HG03460 (cell line): ENCODE measurements around the gene CASP10.
"Not testable (repeated sequence)": the region's sequence is repeated elsewhere in the genome, so short reads cannot be mapped to it uniquely, and the experiment has no call there.

Experiments used
- ATAC-seq: cut with Tn5 transposase; IDR thresholded peaks from one replicate; pipeline ENCODE4 v1.9.1; 2021; ENCODE audit not compliant: unreplicated experiment

Gene CASP10

DNA sequence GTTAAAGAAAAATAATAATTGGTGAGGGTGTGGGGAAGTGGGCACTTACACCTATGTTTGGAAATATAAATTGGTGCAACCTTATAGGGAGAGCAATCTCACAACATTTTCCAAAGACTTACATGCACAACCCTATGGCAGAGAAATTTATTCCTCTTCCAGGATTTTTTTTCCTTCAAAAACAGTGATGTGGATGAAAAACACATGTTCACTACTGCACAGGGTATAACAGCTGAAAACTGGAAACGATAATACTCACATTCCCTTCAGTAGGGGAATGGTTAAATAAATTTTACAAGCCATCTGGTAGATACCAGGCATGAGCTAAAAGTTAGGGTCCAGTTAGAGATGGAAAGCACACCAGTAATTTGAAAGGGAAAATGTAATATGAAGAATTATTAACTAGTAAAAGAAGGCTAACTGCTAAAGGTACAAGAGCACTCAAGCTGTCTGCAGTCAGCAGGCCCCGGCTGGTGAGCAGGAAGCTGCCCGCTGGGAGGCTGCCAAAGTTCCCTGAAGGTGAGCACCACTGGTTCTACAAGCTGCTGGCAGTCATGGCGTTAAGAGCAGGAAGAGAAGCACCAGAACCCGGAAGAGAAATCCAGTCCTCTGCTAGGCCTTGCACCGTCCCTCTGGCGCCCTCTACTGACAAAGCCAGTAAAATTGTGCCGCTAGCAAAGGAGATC lies 49.0 kb downstream of the CASP10 start:
- ATAC-seq = peak; percentile 41

GRCh38 chr2:201232467-201232815 lies 49.5 kb downstream of the CASP10 start:
- no peak for ATAC-seq

DNA sequence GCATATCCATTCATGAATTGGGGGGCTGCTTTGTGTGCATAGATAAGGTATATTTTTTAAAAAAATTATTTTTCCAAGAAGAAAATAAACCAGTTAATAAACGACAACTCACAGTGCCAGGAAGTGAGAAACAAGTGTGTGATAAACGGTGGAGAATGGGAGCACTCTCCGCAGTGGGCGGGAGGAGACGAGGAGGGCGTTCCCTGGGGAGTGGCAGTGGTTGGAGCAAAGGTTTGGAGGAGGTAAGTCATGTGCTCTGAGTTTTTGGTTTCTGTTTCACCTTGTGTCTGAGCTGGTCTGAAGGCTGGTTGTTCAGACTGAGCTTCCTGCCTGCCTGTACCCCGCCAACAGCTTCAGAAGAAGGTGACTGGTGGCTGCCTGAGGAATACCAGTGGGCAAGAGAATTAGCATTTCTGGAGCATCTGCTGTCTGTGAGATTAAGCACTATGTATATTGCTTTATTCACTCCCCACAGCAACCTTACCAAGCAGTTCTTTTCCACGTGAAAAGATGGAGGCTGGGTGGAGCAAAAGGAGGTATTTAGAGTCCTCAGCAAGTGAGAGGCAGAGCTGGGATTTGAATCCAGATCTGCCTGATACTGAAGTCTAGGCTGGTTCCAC lies 50.4 kb downstream of the CASP10 start:
- ATAC-seq = peak; percentile 92

DNA sequence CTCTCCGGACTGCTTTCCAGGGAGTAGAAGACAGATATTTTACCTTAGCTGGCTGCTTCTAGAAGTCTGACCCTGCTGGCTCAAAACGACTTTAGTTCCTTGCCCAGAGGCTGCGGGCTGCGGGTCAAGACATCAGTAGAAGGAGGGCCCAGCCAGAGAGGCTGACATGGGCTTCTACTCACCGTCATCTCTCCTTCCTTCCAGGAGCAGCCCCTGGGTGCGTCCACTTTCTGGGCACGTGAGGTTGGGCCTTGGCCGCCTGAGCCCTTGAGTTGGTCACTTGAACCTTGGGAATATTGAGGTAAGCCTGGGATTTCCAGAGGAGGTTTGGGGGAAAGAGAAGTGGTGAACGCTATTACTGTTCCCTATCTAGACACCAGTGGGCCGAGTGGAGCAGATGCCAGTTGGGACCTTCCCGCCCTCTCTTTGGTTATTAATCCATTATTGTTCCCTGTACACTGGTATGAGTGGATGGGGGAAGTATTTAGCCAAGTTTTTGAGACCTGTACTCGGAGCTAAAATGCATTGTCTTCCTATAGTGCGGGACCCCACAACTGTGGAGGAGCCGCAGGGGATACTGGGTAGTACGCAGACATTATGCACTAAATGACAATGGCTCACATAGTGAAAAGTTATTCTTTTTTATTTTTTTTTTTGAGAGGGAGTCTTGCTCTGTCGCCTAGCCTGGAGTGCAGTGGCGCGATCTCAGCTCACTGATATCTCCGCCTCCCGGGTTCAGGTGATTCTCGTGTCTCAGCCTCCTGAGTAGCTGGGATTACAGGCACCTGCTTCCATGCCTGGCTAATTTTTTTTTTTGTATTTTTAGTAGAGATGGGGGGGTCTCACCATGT lies 51.1 kb downstream of the CASP10 start:
- peak; percentile 19 for ATAC-seq

GRCh38 chr2:201234663-201235135 lies 51.8 kb downstream of the CASP10 start:
- no peak for ATAC-seq

DNA sequence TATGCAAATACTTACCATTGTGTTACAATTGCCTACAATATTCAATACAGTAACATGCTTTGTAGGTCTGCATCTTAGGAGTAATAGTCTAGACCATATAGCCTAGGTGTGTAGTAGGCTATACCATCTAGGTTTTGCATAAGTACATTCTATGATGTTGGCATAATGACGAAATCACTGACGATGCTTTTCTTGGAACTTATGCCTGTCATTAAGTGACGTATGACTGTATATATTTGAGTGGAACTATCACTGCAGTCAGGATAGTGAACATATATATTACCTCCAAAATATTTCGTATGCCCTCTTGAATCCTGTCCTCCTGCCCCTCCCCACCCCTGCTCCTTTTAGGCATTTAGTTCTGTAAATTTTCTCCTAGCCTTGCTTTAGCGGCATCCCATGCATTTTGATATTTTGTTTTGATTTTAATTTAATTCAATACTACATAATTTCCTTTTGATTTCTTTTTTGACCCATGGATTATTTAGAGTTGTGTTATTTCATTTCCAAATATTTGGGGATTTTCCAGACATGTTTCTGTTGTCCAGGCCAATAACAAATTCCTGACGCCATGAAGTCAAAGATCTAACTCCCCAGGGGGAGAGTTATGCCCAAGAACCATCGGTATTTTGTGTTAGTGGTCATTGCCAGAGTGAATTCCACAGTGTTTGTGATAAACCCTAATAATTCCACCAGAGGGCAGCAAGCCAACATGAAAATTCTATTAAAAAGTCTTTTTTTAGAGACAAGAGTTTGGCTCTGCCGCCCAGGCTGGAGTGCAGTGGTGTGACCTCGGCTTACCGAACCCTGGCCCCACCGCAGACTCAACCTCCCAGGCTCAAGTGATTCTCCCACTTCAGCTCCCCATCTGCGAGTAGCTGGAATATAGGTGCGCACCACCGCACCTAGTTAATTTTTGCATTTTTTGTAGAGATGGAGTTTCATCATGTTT lies 53.2 kb downstream of the CASP10 start:
- no peak for ATAC-seq

DNA sequence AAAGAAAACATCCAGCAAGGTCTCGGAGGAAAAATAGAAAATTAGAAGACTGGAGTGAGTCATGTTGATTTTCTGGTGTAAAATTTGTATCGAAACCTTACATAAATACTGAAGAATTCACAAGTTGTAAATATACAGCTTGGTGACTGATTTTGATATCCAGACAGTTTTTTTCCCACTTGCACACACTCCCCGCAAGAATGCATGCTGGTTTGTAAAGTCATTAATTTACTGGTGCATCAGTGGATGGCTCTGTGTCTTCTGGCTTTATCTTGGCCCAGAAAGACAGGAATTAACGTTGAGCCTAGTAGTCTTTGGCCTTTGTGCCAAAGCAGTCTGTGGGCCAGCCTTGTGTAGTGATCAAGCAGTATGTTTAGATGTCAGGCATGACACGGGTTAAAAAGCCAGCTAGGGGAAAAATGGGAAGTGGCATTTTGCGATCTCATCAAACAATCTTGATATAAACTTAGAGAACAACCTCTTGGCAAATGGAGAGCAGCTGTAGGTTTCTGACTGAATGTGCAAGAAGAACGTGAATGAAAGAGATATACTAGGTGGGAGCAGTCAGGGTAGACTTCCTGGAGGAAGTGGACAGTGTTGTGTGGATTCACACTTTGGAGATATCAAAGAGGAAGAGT lies 54.7 kb downstream of the CASP10 start:
- ATAC-seq = no peak

- ATAC-seq = not testable (repeated sequence)
Observed at GRCh38 chr2:201239167-201239935, 56.4 kb downstream of the CASP10 start.

- no peak for ATAC-seq
Observed at GRCh38 chr2:201242571-201243277, 59.8 kb downstream of the CASP10 start.

- ATAC-seq = no peak
Observed at GRCh38 chr2:201244829-201245228, 61.9 kb downstream of the CASP10 start.

DNA sequence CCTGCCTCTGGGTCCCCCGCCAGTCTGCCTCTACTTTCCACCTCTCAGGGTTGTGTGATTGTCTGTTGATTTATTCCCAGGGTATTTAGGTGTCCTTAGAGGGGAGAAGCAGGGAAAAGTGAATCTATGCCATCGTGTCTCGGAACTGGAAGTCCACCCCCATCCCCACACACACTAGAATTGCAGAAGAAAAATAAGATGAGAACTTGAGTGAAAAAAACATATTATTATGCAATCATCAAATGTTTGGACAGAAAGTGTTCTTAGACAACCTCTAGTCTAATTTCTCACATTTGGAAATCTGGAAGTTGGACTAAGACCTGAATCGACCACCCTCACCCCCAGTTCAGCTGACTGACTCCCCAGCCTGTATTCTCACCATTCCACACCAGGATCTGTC lies 63.3 kb downstream of the CASP10 start:
- ATAC-seq = no peak

DNA sequence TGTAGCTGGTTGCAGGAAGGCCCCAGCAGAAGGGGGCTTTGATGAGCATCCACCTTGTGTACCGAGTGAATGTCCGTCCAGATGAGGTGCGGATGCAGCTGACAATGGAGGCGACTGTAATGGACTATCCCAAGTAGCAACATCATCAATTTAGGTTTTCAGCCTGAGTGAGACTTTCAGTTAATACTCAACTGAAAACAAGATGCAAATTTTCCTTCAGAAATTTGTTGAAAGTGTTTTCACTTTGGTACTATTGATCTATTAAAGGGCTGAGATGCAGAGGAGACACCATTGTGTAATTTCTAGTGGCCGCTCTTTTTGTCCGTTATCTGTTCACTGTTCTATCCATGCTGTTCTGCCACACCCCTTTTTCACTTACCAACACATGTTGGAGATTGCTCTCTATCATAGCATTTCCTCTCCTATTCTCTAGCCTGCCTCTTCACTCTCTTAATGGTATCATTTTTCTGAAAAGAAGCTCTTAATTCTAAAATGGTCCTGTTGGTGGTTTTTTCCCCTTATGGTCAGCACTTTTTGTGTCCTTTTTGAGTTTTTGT lies 65.4 kb downstream of the CASP10 start:
- ATAC-seq = no peak

- no peak for ATAC-seq
Observed at GRCh38 chr2:201249889-201250288, 66.9 kb downstream of the CASP10 start.

GRCh38 chr2:201250741-201251140 lies 67.8 kb downstream of the CASP10 start:
- ATAC-seq = no peak

DNA sequence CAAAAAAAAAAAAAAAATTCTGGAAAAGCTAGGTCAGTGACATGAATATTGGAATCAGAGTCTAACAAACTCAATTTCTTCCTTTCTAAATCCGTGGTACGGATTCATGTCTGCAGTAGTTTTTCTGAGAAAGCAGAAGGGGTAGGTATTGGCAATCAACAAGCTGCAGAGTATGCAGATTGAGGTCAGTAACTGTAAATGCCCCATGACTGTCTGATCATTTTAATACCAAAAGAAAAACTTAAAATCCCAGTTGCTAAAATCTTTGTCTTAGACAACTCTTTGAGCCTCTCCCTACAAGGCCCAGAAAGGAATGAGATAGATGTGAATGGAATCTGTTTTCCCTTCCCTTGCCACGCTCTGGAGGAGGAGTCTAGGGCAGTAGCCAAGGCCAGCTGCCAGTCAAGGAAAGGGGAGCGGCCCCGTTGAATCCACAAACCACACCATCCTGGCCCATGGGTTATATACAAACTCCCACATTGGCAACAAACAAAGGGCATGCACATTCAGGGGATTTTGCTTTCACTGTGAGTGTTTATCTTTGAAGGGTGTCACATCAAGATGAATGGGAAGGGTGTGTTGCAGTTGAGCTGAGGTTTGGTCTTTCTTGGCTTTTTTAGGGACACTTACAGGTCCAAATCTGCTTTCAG lies 71.3 kb downstream of the CASP10 start:
- ATAC-seq = no peak

GRCh38 chr2:201255408-201256033 lies 72.6 kb downstream of the CASP10 start:
- no peak for ATAC-seq

DNA sequence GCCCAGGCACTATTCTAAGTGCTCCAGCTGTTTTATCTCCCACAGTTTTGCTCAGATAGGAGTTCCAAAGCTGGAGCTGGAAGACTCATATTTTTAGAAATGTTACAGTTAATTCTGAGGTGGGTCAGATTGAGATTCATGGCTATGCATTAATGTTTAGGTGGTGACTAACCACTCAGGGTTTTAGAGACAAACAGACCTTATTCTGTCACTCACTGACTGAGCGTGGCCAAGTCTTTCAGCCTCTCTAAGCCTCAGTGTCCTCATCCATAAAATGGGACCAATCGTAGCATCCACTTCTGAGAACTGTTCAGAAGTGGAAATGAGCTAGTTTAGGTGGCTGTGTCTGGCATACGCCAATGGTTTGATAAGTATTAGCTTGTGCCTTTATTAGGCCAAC lies 73.1 kb downstream of the CASP10 start:
- no peak for ATAC-seq
